C1 segment of cervical spinal cord (tissue), 14 donors: ENCODE data around the gene FAM149A.

Experiments
- DNase-seq, 14 donors: peaks; one replicate each; lab custom pipeline; 2025; lab: John Stamatoyannopoulos, UW

FAM149A gene

DNA sequence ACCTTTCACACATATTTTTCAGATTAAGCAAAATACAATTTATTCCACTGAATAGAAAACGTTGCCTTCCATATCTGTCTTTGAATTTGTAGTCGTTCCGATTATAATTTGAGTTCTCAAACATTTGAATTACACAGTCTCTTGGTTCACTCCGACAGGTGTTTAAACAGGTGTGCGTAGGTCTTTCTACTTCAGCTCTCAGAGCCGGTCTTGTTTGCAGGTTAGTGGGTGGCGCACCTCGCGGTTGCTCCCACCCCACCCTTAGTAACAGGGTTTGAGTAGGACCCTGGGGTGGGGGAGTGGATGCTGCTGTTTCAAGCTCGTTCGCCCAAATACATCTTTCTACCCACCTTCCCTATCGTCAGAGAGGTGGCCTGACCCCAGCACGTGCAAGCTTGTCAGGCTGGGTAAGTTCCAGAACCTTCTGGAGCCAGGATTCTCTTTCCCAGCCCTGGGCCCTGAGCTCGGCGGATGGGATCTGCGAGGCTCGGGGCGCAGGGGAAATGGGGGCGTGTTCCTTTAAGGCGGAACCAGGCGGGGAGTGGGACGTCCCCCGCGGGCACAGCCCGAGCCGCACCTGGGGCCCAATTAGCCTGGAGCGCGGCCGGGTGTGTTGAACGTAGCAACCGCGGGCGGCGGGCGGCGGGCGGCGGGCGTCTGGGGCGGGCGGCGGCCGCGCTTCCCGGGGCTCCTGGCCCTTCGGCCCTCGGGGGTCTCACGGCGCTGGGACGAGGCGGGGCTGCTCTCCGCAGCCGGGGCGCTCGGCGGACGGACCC is at the start of gene FAM149A:
Gene FAM149A, plus strand, starts transcription at position 591 of the 776 bp plus-strand sequence.
- DNase-seq = peak in 4 of 14 donors; percentile 13 to 35 (median 26)

DNA sequence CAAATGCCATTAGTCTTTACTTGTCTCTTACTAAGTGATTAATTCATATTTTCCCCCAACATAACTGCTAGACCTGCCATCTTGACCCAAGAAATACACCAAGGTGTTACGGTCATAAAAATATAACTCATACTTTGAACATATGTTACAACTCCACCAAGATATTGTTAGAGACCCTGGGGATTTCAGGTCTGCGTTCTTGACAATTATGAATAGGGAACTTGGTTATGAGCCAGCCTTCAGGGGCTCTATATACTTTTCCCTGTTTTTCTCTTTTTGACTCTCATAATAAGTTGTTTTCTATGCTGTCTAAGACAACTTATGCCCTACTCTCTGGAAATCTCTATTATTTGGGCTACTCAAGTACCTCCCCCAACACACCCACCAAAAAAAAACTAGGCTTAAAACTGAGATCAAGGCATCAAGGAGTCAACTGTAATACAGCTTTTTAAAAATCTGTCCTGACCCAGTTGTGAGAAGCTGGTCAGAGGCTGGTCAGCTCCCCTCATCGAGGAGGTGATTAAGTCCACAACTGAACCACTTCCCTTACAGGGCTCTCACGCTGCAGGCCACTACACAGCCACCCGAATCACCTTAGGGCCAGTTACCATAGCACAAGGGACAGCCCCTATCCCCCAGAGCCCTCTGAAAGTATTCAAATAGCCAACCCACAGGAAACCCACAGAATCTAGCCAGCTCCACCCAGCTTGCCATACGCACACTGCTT is 46.1 kb upstream of the FAM149A start:
- DNase-seq = no peak

DNA sequence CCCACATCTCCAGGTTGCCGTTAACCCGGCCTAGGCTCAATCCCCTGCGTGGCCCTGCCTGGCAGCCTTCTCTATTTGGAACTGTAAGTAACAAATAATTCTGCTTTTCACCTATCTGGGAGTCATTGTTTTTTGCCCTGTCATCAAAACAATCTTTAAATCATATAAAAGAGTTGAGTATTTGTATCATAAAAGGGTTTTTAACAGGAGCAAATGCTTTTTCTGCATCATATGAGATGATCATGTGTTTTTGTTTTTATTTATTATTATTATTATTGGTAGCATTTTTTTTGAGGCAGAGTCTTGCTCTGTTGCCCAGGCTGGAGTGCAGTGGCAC is 45.6 kb upstream of the FAM149A start:
- DNase-seq = no peak

DNA sequence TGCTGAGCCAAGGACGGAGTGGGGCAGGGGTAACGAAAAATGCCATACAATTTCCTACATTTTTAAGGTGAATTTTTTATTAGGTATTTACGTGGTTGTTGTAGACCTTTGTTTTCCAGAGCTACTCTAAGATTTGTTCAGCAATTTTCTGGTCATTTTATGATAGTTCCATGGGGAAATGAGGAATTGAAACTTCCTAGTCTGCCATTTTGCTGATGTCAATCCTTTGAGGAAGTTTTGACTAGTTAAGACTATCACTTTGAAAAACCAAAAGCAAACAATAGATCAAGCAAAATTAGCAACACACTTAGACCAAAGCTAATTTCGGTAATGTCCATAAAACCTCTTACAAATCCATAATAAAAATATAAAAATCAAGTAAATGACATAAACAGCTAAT is 42.6 kb upstream of the FAM149A start:
- DNase-seq = no peak

DNA sequence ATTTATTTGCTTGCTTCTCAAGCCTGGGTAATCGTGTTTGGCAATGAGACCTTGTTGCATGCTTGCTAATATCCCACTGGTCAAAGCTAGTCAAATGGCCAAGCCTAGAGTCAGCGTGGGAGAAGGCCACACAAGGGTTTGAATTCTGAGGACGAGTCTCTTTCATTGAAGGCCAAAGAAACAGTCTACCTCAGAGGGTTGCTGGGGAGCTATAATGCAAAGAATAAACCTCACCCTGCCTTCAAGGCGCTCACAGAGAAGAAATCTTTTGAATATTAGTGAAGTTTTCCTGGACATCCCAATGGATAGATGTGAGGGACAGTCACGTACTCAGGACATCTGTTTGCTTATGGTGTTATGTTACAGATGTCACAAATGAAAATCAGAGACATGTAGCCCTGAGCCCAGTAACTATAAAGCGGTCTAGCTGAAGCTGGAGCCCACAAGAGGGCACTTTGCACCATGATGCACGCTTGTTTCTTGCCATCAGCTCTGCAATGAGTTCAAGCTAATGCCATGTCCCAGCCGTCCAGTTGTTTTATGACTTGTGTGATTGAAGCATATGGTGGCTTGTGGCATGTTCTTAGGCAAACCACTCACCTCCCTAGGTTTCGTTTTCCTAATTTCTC is 36.6 kb upstream of the FAM149A start:
- peak in 8 of 14 donors; percentile 25 to 54 (median 36) for DNase-seq

DNA sequence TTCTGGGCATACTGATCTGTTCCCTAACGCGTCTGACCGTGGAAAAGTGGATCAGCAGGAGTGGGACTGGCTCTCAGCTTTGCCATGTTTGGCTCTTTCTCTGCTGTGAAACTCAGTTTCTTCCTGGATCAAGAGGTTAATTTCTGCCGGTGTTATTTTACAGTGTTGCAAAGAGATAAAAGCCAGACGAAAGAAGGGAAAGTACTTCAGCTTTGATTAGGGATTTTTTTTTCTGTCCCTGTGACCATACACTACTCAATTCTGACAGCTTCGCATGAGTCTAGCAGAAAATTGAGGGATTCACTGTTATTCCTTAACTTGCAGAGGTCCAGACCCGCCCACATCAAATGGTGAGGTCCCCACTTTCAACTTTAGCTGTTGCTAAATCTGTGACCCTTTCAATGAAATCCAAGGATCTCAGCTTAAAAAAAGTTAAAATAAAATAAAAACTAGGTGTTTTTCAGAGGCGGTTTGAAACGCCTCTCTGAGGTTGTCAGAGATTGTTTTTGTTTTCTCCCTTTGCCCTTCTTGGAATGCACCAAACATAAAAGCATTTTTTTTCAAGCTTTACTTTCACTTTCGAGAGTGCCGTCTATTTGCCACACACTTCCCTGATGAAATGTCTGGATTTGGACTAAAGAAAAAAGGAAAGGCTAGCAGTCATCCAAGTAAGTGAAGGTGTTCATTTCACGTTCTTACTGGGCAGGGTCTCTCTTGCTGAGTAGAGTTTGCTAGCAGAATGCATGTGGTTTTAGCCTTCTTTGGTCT is 35.7 kb upstream of the FAM149A start, which contains the start of gene TLR3:
Gene TLR3, plus strand, starts transcription at position 576 of the 768 bp plus-strand sequence. CDS start 7,464 bp downstream, outside the sequence.
- DNase-seq = peak in 1 of 14 donors; percentile 9

DNA sequence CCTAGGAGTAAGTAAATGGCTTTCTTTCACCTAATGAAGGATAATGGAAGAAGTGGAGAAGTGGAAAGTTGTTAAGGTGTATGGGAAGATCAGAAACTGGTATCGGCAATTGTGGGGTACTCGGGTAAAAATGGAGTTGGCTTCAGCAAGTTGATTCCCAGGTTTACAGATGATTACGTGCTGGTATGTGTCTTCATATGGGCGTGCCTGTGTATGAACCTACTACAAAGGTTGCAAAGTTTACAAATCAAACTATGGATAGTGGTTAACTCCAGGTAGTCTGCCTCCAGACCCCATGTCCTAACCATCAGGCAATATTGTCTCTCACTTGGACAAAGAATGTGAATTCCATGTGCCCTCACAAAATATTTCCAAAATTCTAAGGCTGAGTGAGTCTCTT is 34.8 kb upstream of the FAM149A start:
- DNase-seq = no peak

DNA sequence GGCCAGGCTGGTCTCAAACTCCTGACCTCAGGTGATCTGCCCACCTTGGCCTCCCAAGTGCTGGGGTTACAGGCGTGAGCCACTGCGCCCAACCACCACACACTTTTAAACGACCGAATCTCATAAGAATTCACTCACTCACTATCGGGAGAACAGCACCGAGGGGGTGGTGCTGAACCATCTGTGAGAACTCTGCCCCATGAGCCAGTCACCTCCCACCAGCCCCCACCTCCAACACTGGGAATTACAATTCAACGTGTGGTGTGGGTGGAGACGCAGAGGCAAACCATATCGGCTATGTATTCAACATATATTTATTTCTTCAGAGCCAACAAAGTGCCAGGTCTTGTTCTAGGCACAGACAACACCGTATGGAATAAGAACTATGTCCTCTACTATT is 32.0 kb upstream of the FAM149A start:
- DNase-seq = no peak

DNA sequence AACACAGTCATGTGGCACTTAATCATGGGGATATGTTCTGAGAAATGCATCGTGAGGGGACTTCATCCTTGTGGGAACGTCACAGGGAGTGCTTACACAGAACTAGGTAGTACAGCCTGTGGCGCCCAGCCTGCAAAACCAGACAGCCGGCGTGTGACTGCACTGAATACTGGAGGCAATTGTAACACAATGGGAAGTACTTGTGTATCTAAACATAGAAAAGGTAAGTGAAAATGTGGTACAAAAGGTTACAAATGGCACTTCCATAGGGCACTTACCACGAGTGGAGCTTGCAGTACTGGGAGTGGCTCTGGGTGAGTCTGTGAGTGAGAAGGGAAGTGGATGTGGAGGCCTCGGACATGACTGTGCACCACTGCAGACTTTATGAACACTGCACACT is 30.3 kb upstream of the FAM149A start:
- peak in 6 of 14 donors; percentile 11 to 57 (median 34) for DNase-seq

DNA sequence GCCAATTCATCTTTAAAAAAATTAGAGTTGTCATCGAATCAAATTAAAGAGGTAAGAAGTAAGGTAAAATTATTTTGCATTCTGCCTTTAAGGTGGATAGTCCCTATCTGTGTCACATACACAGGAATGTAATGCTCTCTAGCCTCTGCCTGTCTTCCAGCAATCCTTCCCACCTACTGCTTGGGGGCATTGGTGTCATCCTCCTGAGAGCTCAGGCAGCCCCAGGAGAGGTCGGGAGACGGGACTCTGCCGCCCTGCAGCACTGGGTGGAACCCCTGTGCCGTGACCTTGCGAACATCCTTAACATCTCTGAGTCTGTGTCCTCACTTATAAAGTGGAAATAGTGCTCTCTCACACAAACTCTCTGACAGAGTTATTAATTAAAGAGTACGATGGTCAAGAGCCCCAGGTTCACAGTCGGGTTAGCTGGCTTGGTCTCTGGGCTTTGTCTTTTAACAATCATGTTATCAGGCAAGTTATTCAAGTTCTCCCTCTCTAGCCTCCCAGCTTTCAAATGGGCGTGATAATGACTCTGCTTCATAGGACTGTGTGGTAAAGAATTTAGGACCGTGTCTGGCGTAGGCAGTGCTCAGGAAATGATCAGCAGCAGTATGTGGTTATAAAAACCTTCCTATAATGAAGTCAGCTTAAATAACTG is 25.4 kb upstream of the FAM149A start:
- no peak for DNase-seq

DNA sequence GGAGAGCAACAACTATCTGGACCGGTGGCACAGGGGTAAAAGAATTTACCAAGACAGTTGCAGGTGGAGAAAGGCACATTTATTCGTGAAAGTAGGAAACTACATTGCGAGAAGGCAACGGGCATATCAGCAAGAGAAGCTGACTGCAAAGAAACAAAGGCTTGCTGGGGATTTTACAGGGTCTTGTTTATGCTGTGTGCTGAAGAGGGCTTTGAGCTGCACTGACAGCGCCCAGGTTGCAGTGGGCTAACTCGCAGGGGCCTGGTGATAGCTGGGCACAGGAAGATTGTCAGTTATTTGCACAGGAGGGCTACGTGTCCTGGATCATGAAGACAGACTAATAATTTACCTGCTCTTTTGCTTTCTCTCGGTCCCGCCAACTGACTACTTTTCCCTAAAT is 24.8 kb upstream of the FAM149A start:
- DNase-seq = no peak

DNA sequence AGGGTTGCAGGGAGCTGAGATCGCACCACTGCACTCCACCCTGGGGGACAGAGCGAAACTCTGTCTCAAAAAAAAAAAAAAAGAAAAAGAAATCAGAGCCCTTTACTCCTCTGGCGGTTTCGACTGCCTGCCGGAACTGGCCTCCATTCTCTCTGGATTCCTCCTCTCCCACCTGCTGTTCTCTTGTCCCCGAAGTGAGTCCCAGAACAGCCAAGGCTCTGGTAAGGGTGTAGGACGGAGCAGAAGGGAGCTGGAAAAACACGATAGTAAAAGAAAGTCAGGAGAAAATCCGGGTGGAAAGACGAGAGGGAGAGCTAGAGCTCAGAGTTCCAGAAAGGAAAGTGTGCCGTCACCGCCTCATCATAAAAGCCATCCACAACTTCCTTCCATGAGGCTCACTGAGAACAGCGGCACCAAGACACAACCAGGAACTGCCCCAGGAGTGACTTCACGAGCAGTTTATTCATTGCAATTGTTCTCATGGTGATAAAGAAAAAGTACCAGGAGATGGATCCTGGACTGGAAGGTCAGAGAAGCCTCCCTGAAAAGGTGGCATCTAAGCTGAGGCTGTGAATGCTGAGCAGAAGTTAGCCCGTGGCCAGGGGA is 23.2 kb upstream of the FAM149A start:
- DNase-seq = no peak

DNA sequence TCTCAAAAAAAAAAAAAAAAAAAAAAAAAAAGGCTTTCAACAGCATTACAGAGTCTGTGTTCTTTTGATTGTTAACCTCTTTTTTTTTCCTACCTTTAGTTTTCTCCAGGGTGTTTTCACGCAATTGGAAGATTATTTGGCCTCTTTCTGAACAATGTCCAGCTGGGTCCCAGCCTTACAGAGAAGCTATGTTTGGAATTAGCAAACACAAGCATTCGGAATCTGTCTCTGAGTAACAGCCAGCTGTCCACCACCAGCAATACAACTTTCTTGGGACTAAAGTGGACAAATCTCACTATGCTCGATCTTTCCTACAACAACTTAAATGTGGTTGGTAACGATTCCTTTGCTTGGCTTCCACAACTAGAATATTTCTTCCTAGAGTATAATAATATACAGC is 22.3 kb upstream of the FAM149A start:
- DNase-seq = no peak

DNA sequence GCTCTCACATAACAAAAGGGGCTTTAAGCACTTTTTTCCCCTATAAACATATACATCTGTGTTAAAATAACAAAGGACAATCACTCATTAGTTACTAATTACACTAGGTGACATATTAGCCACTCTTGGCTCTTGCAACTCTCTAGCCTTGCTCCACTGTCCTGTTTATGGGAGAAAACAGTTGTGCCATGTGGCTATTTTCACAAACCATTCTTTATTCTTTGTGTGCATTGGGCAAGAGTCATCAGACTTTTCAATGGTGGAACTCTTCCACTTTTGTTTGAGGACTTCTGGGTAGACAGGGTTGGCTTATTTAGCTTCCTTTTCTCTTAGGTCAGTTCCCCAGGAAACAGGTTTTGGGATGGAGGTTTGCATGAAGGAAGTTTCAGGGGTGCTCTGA is 16.0 kb upstream of the FAM149A start:
- no peak for DNase-seq

DNA sequence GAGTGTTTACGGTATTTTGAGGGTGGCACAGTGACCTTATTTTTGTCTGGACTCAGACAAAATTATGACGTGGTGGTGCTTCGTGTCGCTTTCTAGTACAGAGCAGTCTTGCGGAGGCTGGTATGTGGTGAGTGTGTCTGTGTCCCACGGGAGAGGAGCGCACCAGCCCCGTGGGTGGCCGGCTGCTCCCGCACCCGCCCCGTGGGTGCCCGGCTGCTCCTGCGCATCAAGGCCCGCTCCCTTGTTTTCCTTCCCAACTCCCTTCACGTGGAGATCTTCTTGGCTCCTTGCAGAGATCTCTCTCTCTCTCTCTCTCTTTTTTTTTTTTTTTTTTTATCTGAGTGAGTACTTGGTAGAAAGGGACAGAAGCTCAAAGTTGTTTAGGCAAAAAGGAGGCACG is 12.2 kb upstream of the FAM149A start:
- DNase-seq = no peak

DNA sequence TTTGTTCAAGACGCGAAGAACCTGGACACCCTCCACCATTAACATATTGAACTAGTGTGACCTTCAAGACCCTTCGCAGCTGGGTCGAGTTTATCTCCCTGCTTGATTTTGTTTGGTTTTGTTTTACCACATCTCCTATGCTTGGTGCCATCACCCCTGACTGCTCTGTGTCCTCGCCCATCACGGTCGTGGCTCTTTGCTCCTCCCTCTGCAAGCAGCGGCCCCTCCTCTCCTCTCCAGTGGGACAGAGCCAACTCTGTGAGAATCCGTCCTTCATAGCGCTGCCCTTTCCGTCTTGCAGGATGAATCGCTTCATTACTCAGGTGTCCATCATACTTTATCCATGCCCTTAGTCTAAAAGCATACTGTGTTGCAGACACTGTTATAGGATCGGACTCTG is 9.1 kb upstream of the FAM149A start:
- DNase-seq = no peak

DNA sequence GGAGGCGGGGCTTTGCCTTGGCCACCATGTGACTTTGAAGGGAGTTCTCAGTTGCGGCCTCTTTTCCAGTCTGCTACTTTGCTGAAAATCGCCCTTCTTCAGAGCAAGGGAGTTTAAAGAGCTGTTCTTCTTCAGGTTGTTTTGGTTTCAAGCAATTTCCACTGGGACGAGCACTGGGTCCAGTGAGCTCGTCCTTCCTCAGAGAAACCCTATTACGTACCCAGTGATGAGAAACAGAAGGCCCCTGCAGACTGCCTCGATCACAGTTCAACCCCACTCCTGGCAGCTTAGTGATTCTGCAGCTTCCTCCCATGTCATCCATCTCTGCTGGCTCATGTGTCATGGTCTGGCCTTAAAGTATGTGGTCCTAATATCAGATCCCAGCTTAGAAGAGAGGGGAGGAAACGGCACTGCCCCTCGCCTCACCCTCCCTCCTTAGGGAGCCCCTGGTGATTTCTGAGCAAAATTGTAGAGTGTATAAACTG is 7.8 kb upstream of the FAM149A start:
- DNase-seq = no peak

DNA sequence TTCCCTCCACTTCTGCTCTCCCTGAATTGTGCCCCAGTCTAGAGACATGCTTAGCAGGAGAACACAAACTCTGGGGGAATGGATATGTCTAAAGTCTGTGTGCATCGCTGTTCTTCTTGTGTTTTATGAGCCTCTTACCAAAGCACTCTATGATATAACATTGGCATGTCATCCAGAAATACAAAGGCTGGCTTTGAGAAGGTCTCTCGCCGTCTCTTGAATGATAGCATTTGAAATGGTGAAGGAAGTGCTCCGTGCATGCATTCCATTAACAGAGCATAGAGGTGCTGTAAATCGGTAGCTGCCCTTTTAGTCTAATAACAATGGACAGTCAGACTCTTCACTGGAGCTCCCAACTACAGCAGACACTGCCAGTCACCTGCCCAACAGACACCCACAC is 7.1 kb upstream of the FAM149A start:
- DNase-seq = no peak

DNA sequence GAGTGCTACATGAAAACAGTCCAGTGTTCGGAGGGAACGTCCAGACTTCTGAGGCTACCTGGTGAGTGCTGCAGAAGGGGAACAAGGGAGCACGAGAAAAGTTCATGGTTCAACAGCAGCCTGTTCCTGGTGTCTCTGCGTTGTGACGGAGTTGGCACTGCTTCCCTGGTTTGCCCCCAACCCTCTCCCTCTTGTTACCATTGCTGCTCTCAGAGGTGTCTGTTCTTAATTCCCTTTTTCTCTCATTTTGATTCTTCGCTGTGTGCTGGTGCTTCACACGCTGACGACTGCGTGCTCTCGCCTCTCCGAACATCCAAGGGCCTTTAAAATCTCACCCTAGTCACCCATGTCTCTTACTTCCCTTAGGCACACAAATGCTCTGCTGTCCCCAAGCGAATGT is 1.6 kb upstream of the FAM149A start:
- DNase-seq = no peak

DNA sequence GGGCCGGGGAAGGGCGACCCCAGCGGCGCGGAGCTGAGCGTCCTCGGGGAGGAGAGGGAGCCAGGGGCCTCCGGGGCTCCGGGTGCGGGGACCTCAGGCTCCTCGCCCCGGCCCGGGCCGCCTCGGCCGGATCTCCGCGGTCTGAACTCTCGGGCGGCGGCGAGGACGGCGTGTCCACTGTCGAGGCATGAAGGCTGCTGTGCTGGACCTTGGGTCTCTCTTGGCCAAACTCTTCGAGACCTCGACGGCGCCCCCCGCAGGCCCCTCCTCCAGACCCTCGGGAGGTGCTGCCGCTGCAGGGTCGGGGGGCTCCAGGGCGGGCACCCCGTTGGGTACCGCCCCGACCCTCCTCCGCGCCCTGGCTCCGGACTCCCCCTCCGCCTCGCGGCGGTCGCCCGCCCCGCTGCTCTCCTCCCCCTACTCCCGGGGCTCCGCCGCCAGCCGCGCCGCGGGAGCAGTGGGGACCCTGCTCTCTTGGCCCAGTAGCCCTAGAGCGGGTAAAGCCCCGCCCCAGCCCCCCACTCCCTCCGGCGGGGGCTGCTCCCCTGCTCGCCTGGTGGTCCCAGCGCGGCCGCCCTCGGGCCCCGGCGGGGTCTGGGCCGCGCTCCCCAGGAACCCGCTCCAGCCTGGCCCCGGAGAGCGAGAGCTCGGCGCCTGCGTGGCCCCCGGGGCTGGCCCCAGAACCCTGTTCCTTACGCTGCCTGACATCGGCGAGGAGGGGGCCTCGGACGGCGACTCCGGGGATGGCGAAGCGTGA is 564 bp downstream of the FAM149A start:
- peak in 1 of 14 donors; percentile 17 for DNase-seq
